Amniotic epithelial cell (primary cell): ENCODE data around the gene NT5C3A.
A peak's percentile ranks its signal among the peaks of the same experiment; 100 is the strongest.
"Not testable (repeated sequence)": the region's sequence is repeated elsewhere in the genome, so short reads cannot be mapped to it uniquely, and the experiment has no call there.

Experiments
- DNase-seq: peaks from one replicate; pipeline ENCODE4 v3.0.0-alpha.2; 2010; ENCODE audit warnings: low read depth

Gene NT5C3A

GRCh38 chr7:33041631-33042428, 20.7 kb downstream of the NT5C3A start:
- no peak for DNase-seq

- DNase-seq: peak; percentile 33
These were observed 21.6 kb downstream of the NT5C3A start for GRCh38 chr7:33040803-33041516.

- no peak for DNase-seq
These were observed 22.7 kb downstream of the NT5C3A start for GRCh38 chr7:33039903-33040292.

- DNase-seq: peak; percentile 31
These were observed 23.2 kb downstream of the NT5C3A start for GRCh38 chr7:33039257-33039902.

GRCh38 chr7:33038639-33039038, 23.9 kb downstream of the NT5C3A start:
- no peak for DNase-seq

GRCh38 chr7:33035776-33036175, 26.8 kb downstream of the NT5C3A start:
- no peak for DNase-seq

GRCh38 chr7:33024189-33024757, 38.3 kb downstream of the NT5C3A start:
- DNase-seq: peak; percentile 19

GRCh38 chr7:33012364-33012763, 50.2 kb downstream of the NT5C3A start:
- DNase-seq: no peak

- no peak for DNase-seq
These were observed 52.8 kb downstream of the NT5C3A start for GRCh38 chr7:33009734-33010133.

GRCh38 chr7:33005690-33006089, 56.9 kb downstream of the NT5C3A start:
- not testable (repeated sequence) for DNase-seq

GRCh38 chr7:33005193-33005592, 57.4 kb downstream of the NT5C3A start:
- DNase-seq: not testable (repeated sequence)

- not testable (repeated sequence) for DNase-seq
These were observed 58.4 kb downstream of the NT5C3A start for GRCh38 chr7:33004104-33004616.

- not testable (repeated sequence) for DNase-seq
These were observed 59.5 kb downstream of the NT5C3A start for GRCh38 chr7:33003111-33003510.

- not testable (repeated sequence) for DNase-seq
These were observed 63.2 kb downstream of the NT5C3A start for GRCh38 chr7:32999380-32999779.

GRCh38 chr7:32998361-32999171, 64.0 kb downstream of the NT5C3A start:
- peak; percentile 89 for DNase-seq

- DNase-seq: peak; percentile 20
These were observed 64.6 kb downstream of the NT5C3A start for GRCh38 chr7:32997956-32998355.

GRCh38 chr7:32992750-32993149, 69.8 kb downstream of the NT5C3A start:
- peak; percentile 22 for DNase-seq

GRCh38 chr7:32991975-32992700, 70.4 kb downstream of the NT5C3A start:
- DNase-seq: not testable (repeated sequence)

- DNase-seq: peak; percentile 62
These were observed 71.4 kb downstream of the NT5C3A start for GRCh38 chr7:32991068-32991585.

- DNase-seq: not testable (repeated sequence)
These were observed 74.4 kb downstream of the NT5C3A start for GRCh38 chr7:32988148-32988547.
